ENCODE data around the gene XKR7.

DNA sequence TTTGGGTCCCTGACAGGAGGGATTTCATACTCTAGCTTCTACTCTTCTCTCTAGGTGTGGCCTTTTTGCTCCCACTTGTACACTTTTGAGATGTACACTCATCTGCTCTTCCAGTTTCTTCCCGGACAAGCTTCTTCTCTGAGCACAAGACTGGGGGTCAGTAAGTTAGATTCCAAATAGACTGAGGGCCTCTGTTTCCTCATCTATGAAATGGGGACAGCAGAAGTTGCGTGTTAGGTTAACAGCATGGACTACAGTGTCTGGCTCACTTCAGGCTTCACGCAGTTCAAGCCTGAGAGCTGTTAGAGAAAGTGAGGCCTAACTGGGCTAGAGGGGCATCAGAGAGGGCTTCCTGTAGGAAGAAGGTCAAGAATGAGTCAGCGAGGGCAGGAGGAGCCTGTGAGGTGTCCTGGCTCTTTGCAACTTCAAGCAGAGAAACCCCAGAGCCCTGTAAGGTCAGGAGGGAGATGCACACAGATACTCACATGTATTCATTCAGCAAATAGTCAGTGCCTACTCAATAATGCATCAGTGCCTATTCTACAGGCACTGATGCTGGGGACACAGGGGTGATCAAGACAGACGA is 20.6 kb downstream of the XKR7 start:
- TF ChIP-seq, protein P1, sequence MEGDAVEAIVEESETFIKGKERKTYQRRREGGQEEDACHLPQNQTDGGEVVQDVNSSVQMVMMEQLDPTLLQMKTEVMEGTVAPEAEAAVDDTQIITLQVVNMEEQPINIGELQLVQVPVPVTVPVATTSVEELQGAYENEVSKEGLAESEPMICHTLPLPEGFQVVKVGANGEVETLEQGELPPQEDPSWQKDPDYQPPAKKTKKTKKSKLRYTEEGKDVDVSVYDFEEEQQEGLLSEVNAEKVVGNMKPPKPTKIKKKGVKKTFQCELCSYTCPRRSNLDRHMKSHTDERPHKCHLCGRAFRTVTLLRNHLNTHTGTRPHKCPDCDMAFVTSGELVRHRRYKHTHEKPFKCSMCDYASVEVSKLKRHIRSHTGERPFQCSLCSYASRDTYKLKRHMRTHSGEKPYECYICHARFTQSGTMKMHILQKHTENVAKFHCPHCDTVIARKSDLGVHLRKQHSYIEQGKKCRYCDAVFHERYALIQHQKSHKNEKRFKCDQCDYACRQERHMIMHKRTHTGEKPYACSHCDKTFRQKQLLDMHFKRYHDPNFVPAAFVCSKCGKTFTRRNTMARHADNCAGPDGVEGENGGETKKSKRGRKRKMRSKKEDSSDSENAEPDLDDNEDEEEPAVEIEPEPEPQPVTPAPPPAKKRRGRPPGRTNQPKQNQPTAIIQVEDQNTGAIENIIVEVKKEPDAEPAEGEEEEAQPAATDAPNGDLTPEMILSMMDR (IDR thresholded peaks at IDR 0.05; ENCODE audit: low read length) = no peak
- TF ChIP-seq EZH2phosphoT487 (IDR thresholded peaks at IDR 0.05; ENCODE audit: low read length) = no peak
- TF ChIP-seq EZH2 (optimal IDR thresholded peaks at IDR 0.05; ENCODE audit: low read depth, low read length) = no peak
